H1 (cell line): Measurements from ENCODE around the gene DENND1A. TPM values are rescaled to one million over a fixed set of nuclear protein-coding genes. Genes with fewer than 3 reads are reported as not detected.

ENCODE experiments used
- CTCF ChIA-PET: fragments of 300-600 bp; sonication (Branson Sonifier 250); formaldehyde crosslinking; loops from one replicate; lab custom pipeline; 2021; ENCODE audit not compliant: partially characterized antibody; lab: Charles Lee
- POLR2A ChIA-PET: fragments of 300-600 bp; sonication (Branson Sonifier 250); formaldehyde crosslinking; loops from one replicate; lab custom pipeline; 2021; ENCODE audit warnings: inconsistent platforms; ENCODE audit not compliant: partially characterized antibody; lab: Charles Lee
- DNase-seq, 2 experiments: peaks; one replicate each; pipeline versions ENCODE4 v3.0.0 to v3.0.0-alpha.2; 2010 to 2022; ENCODE audit warnings: low spot score in 2 of 2, low read depth in 1 of 2, mixed read lengths in 1 of 2
- FAIRE-seq: peaks from 2 replicates; lab custom pipeline; 2011; peaks lifted over from hg19 to GRCh38; lab: Jason Lieb, UNC
- H2AFZ ChIP-seq: 2 replicates; pipeline ENCODE4 v1.8.1; 2012; ENCODE audit warnings: low read length, inconsistent platforms
- H2AK5ac ChIP-seq: 2 replicates; pipeline ENCODE4 v1.6.1; 2013; ENCODE audit warnings: low read depth, low read length
- H2BK120ac ChIP-seq: replicated peaks from 2 replicates; pipeline ENCODE3; 2013; ENCODE audit warnings: low read depth, low read length, inconsistent platforms
- H2BK12ac ChIP-seq: 2 replicates; pipeline ENCODE4 v1.6.1; 2013; ENCODE audit warnings: low read depth, low read length
- H2BK15ac ChIP-seq: 2 replicates; pipeline ENCODE4 v1.6.1; 2013; ENCODE audit warnings: low read length
- H2BK20ac ChIP-seq: 2 replicates; pipeline ENCODE4 v1.6.1; 2013; ENCODE audit warnings: low read length
- H2BK5ac ChIP-seq: 2 replicates; pipeline ENCODE4 v1.6.1; 2013; ENCODE audit warnings: low read depth, low read length
- H3K14ac ChIP-seq: 2 replicates; pipeline ENCODE4 v1.6.1; 2013; ENCODE audit warnings: inconsistent platforms; ENCODE audit not compliant: insufficient read length
- H3K18ac ChIP-seq: 2 replicates; pipeline ENCODE4 v1.6.1; 2013; ENCODE audit warnings: low read length; ENCODE audit errors: extremely low read depth
- H3K23ac ChIP-seq: 2 replicates; pipeline ENCODE4 v1.6.1; 2013; ENCODE audit warnings: inconsistent platforms; ENCODE audit not compliant: insufficient read length
- H3K23me2 ChIP-seq: 2 replicates; pipeline ENCODE4 v1.6.1; 2013; ENCODE audit warnings: low read depth, low read length
- H3K27ac ChIP-seq: 2 replicates; pipeline ENCODE4 v1.6.1; 2011; ENCODE audit warnings: low read depth, low read length, inconsistent platforms
- H3K27me3 ChIP-seq, 4 experiments: replicated peaks in 1 of 4; 1 replicate in 1 of 4; 2 replicates in 3 of 4; pipeline versions ENCODE4 v1.6.1 to v1.8.1; 2011 to 2013; ENCODE audit warnings: low read length in 3 of 4, mild to moderate bottlenecking in 3 of 4, inconsistent platforms in 2 of 4, mixed read lengths in 2 of 4, moderate library complexity in 1 of 4; ENCODE audit not compliant: control insufficient read depth in 3 of 4, insufficient read depth in 3 of 4; ENCODE audit errors: extremely low read depth in 1 of 4
- H3K36me3 ChIP-seq, 4 experiments: 2 replicates each; pipeline versions ENCODE4 v1.6.1 to v1.8.1; 2011 to 2013; ENCODE audit warnings: mild to moderate bottlenecking in 4 of 4, low read length in 3 of 4, moderate library complexity in 2 of 4, control low read depth in 1 of 4, inconsistent platforms in 1 of 4; ENCODE audit not compliant: insufficient read depth in 4 of 4, control insufficient read depth in 2 of 4
- H3K4ac ChIP-seq: replicated peaks from 2 replicates; pipeline ENCODE3; 2013; ENCODE audit warnings: low read length, low read depth, mixed read lengths, inconsistent platforms; ENCODE audit not compliant: insufficient read length
- H3K4me1 ChIP-seq, 4 experiments: replicated peaks in 1 of 4; 1 replicate in 1 of 4; 2 replicates in 3 of 4; pipeline versions ENCODE4 v1.6.1 to v1.8.1; 2011 to 2013; ENCODE audit warnings: low read length in 3 of 4, inconsistent platforms in 2 of 4, mixed read lengths in 1 of 4; ENCODE audit not compliant: insufficient read depth in 4 of 4, control insufficient read depth in 3 of 4
- H3K4me2 ChIP-seq, 2 experiments: 2 replicates each; pipeline versions ENCODE4 v1.6.1 to v1.8.1; 2011 to 2013; ENCODE audit warnings: low read depth in 2 of 2, low read length in 2 of 2, control low read depth in 1 of 2, inconsistent platforms in 1 of 2, mild to moderate bottlenecking in 1 of 2; ENCODE audit not compliant: insufficient read depth in 1 of 2
- H3K4me3 ChIP-seq, 4 experiments: fragments of 200-600, 300-600 bp in 1 of 4; sonication (generic), shearing (Covaris generic), sonication (Bioruptor Twin) in 1 of 4; 2 replicates each; pipeline versions ENCODE4 v1.5.1 to v1.8.1; 2011 to 2016; ENCODE audit warnings: low read length in 4 of 4, low read depth in 3 of 4, control low read depth in 2 of 4, inconsistent platforms in 2 of 4, mild to moderate bottlenecking in 2 of 4, mixed read lengths in 1 of 4, moderate library complexity in 1 of 4; ENCODE audit not compliant: insufficient read depth in 2 of 4; ENCODE audit errors: extremely low read depth in 1 of 4
- H3K56ac ChIP-seq: replicated peaks from 2 replicates; pipeline ENCODE3; 2013; ENCODE audit warnings: low read depth, mild to moderate bottlenecking, mixed read lengths, low read length, inconsistent platforms; ENCODE audit not compliant: insufficient read length
- H3K79me1 ChIP-seq: 2 replicates; pipeline ENCODE4 v1.6.1; 2013; ENCODE audit warnings: low read depth, low read length, control low read depth
- H3K79me2 ChIP-seq, 2 experiments: 2 replicates each; pipeline versions ENCODE4 v1.6.1 to v1.8.1; 2012 to 2013; ENCODE audit warnings: low read length in 2 of 2, mild to moderate bottlenecking in 2 of 2, inconsistent platforms in 1 of 2; ENCODE audit not compliant: insufficient read depth in 2 of 2, control insufficient read depth in 1 of 2
- H3K9ac ChIP-seq, 4 experiments: replicated peaks in 1 of 4; 1 replicate in 1 of 4; 2 replicates in 3 of 4; pipeline versions ENCODE4 v1.6.1 to v1.8.1; 2011 to 2013; ENCODE audit warnings: low read depth in 3 of 4, low read length in 3 of 4, control low read depth in 2 of 4, mild to moderate bottlenecking in 2 of 4, moderate library complexity in 2 of 4, inconsistent platforms in 1 of 4; ENCODE audit errors: extremely low read depth in 1 of 4
- H3K9me3 ChIP-seq, 2 experiments: 2 replicates each; pipeline versions ENCODE4 v1.6.1 to v1.8.1; 2012 to 2013; ENCODE audit warnings: mild to moderate bottlenecking in 2 of 2, moderate library complexity in 2 of 2, control low read depth in 1 of 2, inconsistent platforms in 1 of 2, low read depth in 1 of 2, low read length in 1 of 2, mixed read lengths in 1 of 2; ENCODE audit not compliant: insufficient read depth in 2 of 2
- H4K20me1 ChIP-seq, 2 experiments: replicated peaks in 1 of 2; 2 replicates each; pipeline versions ENCODE3 to v1.8.1; 2011 to 2013; ENCODE audit warnings: inconsistent platforms in 2 of 2, low read length in 2 of 2, mild to moderate bottlenecking in 1 of 2; ENCODE audit not compliant: insufficient read depth in 2 of 2, control insufficient read depth in 1 of 2
- H4K5ac ChIP-seq: 2 replicates; pipeline ENCODE4 v1.6.1; 2013; ENCODE audit warnings: low read length, low read depth, mixed read lengths, inconsistent platforms; ENCODE audit not compliant: insufficient read length
- H4K8ac ChIP-seq: 2 replicates; pipeline ENCODE4 v1.8.0; 2013; ENCODE audit warnings: mild to moderate bottlenecking, moderate library complexity, low read length, inconsistent platforms; ENCODE audit not compliant: insufficient read depth; ENCODE audit errors: extremely low read depth
- H4K91ac ChIP-seq: replicated peaks from 2 replicates; pipeline ENCODE3; 2013; ENCODE audit warnings: low read length, mixed read lengths, inconsistent platforms; ENCODE audit not compliant: insufficient read length
- FOSL1 ChIP-seq: IDR thresholded peaks from 2 replicates; pipeline ENCODE4 v1.6.1; 2011; ENCODE audit warnings: mild to moderate bottlenecking, low read depth, low read length, moderate library complexity; ENCODE audit not compliant: insufficient read depth
- KDM4A ChIP-seq: IDR thresholded peaks from one replicate; pipeline ENCODE4 v1.7.1; 2012; ENCODE audit warnings: low read depth, mild to moderate bottlenecking, moderate library complexity, low read length, inconsistent platforms; ENCODE audit not compliant: severe bottlenecking
- MAFK ChIP-seq: IDR thresholded peaks from 2 replicates; pipeline ENCODE4 v1.6.1; 2012; ENCODE audit warnings: low read depth, mild to moderate bottlenecking, improper control_type of control experiment, low read length
- NANOG ChIP-seq: IDR thresholded peaks from 2 replicates; pipeline ENCODE4 v1.6.1; 2011; ENCODE audit warnings: low read length, low read depth, mild to moderate bottlenecking, inconsistent platforms; ENCODE audit not compliant: insufficient read depth, poor library complexity, severe bottlenecking
- RNF2 ChIP-seq: fragments of 200-900, 300-1000 bp; sonication (generic); IDR thresholded peaks from 2 replicates; pipeline ENCODE4 v1.7.1; 2016; ENCODE audit warnings: borderline replicate concordance, low read depth, mild to moderate bottlenecking, antibody characterized with exemption, low read length; ENCODE audit not compliant: poor library complexity, severe bottlenecking; ENCODE audit errors: missing control alignments
- SIRT6 ChIP-seq: IDR thresholded peaks from one replicate; pipeline ENCODE4 v1.7.1; 2012; ENCODE audit warnings: low read length, inconsistent platforms
- SIX5 ChIP-seq: IDR thresholded peaks from 2 replicates; pipeline ENCODE4 v1.6.1; 2011; ENCODE audit warnings: mild to moderate bottlenecking, low read depth, low read length
- SP2 ChIP-seq: IDR thresholded peaks from 2 replicates; pipeline ENCODE4 v1.6.1; 2012; ENCODE audit warnings: mild to moderate bottlenecking, low read length, inconsistent platforms
- WGBS, 2 experiments: shearing (Covaris generic) in 1 of 2; methylation state at CpG; one replicate each; pipeline versions ENCODE4 v1.1.6 to v1.1.7; 2013 to 2015; ENCODE audit warnings: low lambda C conversion rate in 2 of 2, mixed read lengths in 2 of 2, inconsistent platforms in 1 of 2, low coverage in 1 of 2, missing lambda C conversion rate in 1 of 2; ENCODE audit not compliant: insufficient replicate concordance in 2 of 2, insufficient coverage in 1 of 2, insufficient read length in 1 of 2; ENCODE audit errors: extremely low coverage in 1 of 2, missing lambda C conversion rate in 1 of 2; 5-methylcytosine and 5-hydroxymethylcytosine counted together
- polyA plus RNA-seq, 7 experiments: library from polyadenylated mRNA; depleted of rRNA in 3 of 7; stranded (reverse) in 5 of 7; unstranded in 2 of 7; fragments of >200 nt in 5 of 7; fragments of 200-250 nt in 2 of 7; gene quantifications; 1 replicate in 5 of 7; 2 replicates in 1 of 7; 4 replicates in 1 of 7; pipeline versions ENCODE4 v1.2.1 to v1.2.3, GENCODE V29; 2011 to 2013; ENCODE audit warnings: missing spikeins in 2 of 7, mixed read lengths in 2 of 7
- total RNA-seq: library from RNA; stranded (reverse); fragmentation: NEBNext Ultra II Directional; extraction: Animal tissue kit (Norgen Biotek cat#: 25700); gene quantifications from 2 replicates; pipeline ENCODE4 v1.2.1, GENCODE V29; 2021
- TF ChIP-seq, protein P1 (sequence below): IDR thresholded peaks from 2 replicates; pipeline ENCODE4 v1.6.1; 2012; ENCODE audit warnings: inconsistent platforms

Gene DENND1A
- total and polyA plus RNA-seq, 2 of the 8 experiments (the other 6 are each of a cell fraction or from before 2014, with no cell fraction given), result 24.1 to 26.4 TPM

DNA sequence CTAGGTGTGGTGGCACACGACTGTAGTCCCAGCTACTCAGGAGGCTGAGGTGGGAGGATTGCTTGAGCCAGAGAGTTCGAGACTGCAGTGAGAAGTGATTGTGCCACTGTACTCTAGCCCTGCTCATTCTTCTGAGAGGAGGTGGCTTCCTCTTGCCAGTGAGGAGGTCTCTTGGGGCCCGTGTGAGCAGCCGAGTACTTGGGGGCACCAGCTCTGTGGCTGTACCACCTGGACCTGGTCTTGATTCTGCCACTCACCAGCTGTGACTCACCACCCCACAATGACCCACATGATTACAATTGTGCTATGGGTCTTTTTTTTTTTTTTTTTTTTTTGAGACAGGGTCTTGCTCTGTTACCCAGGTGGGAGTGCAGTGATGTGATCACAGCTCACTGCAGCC, 592.0 kb downstream of the DENND1A start:
- H3K4me3 ChIP-seq, result no peak overlapping the region
- H2BK12ac ChIP-seq, result no peak overlapping the region
- H4K8ac ChIP-seq, result no peak overlapping the region
- ChIA-PET POLR2A (interaction anchor here (0.6 to 1.0 kb wide), 2 partner anchors 170 to 274 kb away, joined by 3 to 5 read pairs; no protein-coding TSS in a partner anchor), CTCF (interaction anchor here (0.7 to 2.5 kb wide), 7 partner anchors 12 to 258 kb away, joined by 3 to 11 read pairs (median 3); partner anchors contain the start of gene CRB2)
- H2AFZ ChIP-seq, result no peak overlapping the region
- no peaks in the 10 kb centered on the region for H3K79me2 ChIP-seq
- FAIRE-seq (no peak), DNase-seq (no peak)
- H2BK120ac ChIP-seq, result no peak overlapping the region
- no peak overlapping the region for H2BK15ac ChIP-seq
- H3K36me3 ChIP-seq, result no peaks in the 10 kb centered on the region
- H4K20me1 ChIP-seq, result no peaks in the 10 kb centered on the region
- H4K91ac ChIP-seq, result no peak overlapping the region
- no peak overlapping the region for H3K23ac ChIP-seq
- peaks cover 3 to 14% (median 7%) of the 10 kb centered on the region in 4 experiments for H3K4me1 ChIP-seq
- 86% methylated on average over 4 of the region's 4 CpGs; no CpG with 5 or more reads in 1 of the 2 experiments for WGBS, 2 experiments
- no peak overlapping the region for H2BK5ac ChIP-seq
- H3K79me1 ChIP-seq, result no peaks in the 10 kb centered on the region
- TF ChIP-seq RNF2, result no peak
- TF ChIP-seq SIX5, result no peak
- no peak for TF ChIP-seq SIRT6
- TF ChIP-seq, protein P1, sequence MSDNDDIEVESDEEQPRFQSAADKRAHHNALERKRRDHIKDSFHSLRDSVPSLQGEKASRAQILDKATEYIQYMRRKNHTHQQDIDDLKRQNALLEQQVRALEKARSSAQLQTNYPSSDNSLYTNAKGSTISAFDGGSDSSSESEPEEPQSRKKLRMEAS, result no peak
- no peak for TF ChIP-seq KDM4A
- no peak for TF ChIP-seq MAFK
- TF ChIP-seq NANOG, result no peak
- no peak for TF ChIP-seq SP2
- no peak for TF ChIP-seq FOSL1
- H2BK20ac ChIP-seq, result no peak overlapping the region
- no peak overlapping the region for H3K4ac ChIP-seq
- no peak overlapping the region for H4K5ac ChIP-seq
- no peak overlapping the region for H3K9ac ChIP-seq
- H2AK5ac ChIP-seq, result no peak overlapping the region
- H3K9me3 ChIP-seq, result no peaks in the 10 kb centered on the region
- no peak overlapping the region for H3K56ac ChIP-seq
- no peaks in the 10 kb centered on the region for H3K23me2 ChIP-seq
- H3K27ac ChIP-seq, result no peak overlapping the region
- no peaks in the 10 kb centered on the region for H3K27me3 ChIP-seq
- H3K4me2 ChIP-seq, result no peak overlapping the region
- no peak overlapping the region for H3K14ac ChIP-seq
- no peak overlapping the region for H3K18ac ChIP-seq
